Sigmoid colon (tissue), 3 donors: ENCODE results near the gene UTP4.

Experiments
- POLR2A ChIP-seq, 2 donors: fragments of 450-650 bp; IDR thresholded peaks; one replicate each; pipeline ENCODE4 v1.6.1; 2016; ENCODE audit warnings: antibody characterized with exemption in 2 of 2, mild to moderate bottlenecking in 2 of 2, moderate library complexity in 2 of 2
- TF ChIP-seq, protein P1 (sequence below), 4 experiments: fragments of 450-650 bp in 3 of 4; fragments of 200-600 bp in 1 of 4; IDR thresholded peaks; one replicate each; pipeline ENCODE4 v1.5.1; 2016 to 2019; ENCODE audit warnings: antibody characterized with exemption in 4 of 4, mild to moderate bottlenecking in 3 of 4, moderate library complexity in 2 of 4

GRCh38 chr16:69190046-69190588 lies 57.7 kb downstream of the UTP4 start:
- TF ChIP-seq POLR2A (IDR thresholded peaks at IDR 0.05) = no peak
- TF ChIP-seq, protein P1, sequence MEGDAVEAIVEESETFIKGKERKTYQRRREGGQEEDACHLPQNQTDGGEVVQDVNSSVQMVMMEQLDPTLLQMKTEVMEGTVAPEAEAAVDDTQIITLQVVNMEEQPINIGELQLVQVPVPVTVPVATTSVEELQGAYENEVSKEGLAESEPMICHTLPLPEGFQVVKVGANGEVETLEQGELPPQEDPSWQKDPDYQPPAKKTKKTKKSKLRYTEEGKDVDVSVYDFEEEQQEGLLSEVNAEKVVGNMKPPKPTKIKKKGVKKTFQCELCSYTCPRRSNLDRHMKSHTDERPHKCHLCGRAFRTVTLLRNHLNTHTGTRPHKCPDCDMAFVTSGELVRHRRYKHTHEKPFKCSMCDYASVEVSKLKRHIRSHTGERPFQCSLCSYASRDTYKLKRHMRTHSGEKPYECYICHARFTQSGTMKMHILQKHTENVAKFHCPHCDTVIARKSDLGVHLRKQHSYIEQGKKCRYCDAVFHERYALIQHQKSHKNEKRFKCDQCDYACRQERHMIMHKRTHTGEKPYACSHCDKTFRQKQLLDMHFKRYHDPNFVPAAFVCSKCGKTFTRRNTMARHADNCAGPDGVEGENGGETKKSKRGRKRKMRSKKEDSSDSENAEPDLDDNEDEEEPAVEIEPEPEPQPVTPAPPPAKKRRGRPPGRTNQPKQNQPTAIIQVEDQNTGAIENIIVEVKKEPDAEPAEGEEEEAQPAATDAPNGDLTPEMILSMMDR (IDR thresholded peaks at IDR 0.05) = no peak
